ENCODE data around the gene FAM120AOS. TPM values are rescaled to one million over a fixed set of nuclear protein-coding genes. Genes with fewer than 3 reads are reported as not detected.
A peak's percentile ranks its signal among the peaks of the same experiment; 100 is the strongest.

The FAM120AOS gene
- total RNA-seq, 1 donor from 2014 or later: 39.1 TPM

DNA sequence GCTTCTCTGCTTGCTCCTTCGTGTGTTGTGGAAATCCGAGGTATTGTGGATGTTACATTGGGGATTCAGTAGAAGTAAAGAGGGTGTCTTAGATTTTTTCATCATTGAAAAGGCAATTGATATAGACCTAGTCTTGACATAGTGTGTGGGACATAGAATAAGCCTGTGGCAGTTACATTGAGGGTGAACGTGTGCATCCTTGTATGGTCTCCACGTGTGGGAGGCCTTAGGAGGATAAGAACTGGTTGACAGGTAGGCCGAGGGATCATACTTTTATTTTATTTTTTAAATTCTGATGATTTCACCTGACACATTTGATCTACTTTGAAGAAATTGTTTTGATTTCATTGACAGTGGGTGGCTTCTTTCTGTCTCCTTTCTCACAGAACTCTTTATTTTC lies 17.0 kb upstream of the FAM120AOS start:
- no peak for DNase-seq (ENCODE audit: low spot score)
- intact Hi-C loops (cut with DNase I): no loop called here

DNA sequence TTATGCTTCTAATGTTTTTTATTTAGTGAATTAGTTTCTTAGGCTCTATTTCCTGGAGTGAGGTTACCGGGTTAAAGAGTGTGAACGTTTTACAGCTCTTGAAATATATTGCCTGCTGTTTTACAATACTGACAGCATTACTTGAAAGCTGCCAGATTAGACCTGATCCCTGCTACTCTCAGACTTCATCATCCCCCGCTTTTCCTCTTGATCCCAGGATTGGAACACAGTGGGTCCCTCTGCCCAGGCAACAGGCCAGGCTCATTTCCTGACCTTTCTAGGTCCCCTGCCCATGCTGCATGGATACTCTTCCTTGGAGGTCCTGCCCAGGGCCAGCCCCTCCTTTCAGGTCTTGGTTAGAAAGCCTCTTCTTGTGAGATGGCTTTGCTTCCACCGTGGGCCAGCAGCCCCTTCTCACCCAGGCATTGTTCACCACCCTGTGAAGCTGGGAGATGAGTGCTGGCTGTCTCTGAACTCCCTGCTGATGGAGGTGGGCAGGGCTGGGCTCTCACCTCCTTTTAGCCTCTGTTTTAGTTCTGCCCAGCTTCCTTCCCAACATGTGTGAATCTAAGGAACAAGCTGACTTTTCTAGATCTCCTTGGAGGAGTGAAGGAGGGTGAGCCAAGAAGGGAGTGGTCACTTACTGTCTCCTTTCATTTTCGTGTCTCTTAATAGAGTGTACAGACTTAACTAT lies 15.5 kb upstream of the FAM120AOS start:
- no peak for DNase-seq (ENCODE audit: low spot score)
- intact Hi-C loops (cut with DNase I): no loop called here

DNA sequence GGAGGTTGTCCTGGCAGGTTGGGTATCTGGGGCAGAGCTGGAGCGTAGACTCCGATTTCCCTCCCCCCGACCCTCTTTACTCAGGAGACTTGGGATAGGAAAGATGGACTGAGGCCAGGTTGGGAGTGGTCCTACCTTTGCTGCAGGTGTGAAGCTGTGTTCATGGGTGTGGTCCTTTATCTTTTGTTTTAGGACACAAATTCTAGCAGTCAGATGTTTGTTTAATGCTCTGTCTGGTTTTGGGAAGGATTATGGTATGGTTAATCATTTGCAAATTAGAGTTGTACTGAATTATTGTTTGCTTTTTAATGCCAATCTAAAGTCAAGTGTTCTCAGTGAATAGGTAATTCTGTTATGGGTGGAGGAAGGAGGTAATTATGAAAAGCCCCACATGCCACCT lies 14.1 kb upstream of the FAM120AOS start:
- intact Hi-C loops (cut with DNase I): no loop called here
- DNase-seq (ENCODE audit: low spot score): no peak

DNA sequence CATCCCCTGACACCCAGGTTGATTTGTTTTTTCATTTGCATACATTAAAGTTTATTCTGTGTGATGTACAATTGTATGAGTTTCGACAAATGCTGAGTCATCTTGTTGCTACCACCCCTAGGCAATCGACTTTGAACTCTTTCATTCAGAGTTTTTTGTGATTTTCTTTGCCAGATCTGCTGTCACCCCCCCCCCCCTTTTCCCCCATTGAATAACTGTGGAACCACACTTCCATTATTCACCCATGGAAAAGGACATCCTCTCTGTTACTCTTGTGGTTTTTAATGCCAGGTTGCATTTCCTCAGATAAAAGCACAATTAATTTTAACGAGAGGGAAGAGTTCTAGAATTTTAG lies 13.7 kb upstream of the FAM120AOS start:
- no peak for DNase-seq (ENCODE audit: low spot score)
- intact Hi-C loops (cut with DNase I): no loop called here

DNA sequence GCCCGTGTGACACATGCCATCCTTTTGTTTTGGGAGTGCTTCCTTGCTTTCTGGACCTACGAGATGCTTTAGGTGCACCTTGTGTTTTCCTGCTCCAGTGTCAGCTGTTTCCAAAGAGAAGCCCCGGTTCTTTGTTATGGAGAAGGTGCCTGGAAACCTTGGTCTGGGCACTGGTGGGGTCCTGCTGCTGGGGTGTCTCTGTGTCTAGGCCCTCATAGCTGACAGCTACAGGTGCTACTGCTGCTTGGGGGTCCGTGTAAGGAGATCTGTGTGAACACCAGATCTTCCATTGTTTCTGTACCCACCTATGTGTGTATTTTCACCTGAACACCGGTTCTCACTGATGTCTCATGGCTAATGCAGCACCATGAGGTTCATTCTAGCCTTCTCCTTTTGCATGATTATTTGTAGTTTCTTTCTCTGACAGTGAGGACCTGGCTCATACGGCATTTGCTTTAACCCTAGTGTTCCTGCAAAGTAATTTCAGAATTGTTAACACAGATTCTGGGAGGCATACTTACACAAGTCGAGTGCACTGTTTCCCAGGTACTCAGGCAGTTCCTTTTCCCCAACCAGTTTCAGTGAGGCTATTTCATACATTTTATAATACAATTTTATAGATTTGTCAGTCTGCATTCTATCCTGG lies 13.2 kb upstream of the FAM120AOS start:
- intact Hi-C loops (cut with DNase I): no loop called here
- DNase-seq (ENCODE audit: low spot score): no peak

DNA sequence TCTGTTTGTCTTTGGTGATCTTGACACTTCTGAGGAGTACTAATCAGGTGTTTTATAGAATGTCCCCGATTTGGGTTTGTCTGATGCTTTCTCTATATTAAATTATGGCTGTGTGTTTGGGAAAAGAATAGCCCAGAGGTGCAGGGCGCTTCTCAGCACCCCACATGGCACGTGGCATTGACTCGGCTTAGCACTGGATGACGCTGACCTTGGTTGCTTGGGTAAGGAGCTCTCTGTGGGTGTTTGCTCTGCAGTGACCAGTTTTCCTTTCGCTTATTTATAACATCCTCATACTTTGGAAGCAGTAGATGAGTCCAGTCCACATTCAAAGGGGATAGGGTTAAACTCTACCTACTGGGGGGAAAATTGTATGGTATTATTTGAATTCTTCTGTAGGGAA lies 12.5 kb upstream of the FAM120AOS start:
- intact Hi-C loops (cut with DNase I): no loop called here
- DNase-seq (ENCODE audit: low spot score): no peak

DNA sequence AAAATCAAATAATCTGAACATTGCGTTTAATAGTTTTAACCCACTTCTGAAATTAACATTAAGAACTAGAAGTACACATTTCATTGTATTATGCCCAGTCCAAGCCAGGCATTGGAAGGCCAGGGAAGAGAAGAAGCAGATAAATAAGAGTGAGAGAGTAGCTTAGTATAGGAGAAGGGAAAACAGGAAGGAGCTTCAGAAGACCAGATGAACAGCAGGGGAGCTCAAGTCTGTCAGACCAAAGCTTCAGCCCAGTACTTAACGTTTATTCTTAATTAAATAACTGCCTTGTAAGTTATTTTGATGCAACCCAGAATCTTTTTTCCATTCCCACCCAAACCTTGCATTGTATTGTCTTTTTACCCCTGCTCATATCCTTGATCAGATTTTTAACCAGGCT lies 11.5 kb upstream of the FAM120AOS start:
- intact Hi-C loops (cut with DNase I): no loop called here
- no peak for DNase-seq (ENCODE audit: low spot score)

DNA sequence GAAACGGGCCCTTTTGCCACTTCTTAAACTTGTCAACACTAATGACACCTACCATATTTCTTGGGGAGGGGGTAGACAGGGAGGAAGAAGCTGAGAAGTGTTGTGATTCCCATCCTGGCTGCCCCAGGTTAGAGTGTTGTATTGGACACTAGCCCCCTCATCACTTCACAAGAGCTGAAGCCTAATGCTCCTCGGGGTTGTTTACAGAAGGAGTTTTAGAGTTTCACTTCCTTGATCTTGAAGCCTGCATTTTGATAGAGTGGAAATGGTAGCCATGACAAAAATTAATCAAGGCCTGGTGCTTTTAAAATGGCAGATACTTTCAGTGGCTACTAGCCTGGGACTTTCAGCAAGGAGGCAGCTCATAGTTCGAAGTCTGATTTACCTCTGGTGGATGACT lies 11.0 kb upstream of the FAM120AOS start:
- DNase-seq (ENCODE audit: low spot score): no peak
- intact Hi-C loops (cut with DNase I): no loop called here

DNA sequence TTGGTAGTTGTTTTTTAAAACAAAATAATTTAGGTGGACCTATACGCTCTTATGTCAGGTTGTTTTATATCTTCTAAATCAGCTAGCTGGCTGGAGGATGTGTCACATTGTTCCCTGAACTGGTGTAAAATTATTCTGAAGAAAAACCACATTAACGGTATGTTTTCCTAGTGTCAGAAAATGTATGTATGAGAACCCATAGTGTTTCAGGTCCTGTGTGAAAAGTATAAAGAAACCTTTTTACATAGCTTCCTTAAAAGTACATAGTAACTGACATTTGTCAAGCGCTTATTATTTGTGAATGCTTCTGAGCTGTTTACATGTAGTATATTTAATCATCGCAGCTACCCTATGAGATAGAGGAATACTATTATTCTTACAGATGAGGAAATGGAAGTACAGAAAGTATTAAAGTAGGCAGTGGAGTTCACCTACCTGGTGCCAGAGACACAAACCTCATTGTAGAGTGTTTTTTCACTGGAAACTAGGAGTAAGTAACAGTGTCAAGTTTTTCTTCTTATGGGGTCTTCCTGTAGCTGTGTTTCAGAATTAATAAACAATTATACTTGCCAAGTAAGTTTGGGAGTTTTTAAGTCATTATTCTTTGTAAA lies 10.4 kb upstream of the FAM120AOS start:
- DNase-seq (ENCODE audit: low spot score): no peak
- intact Hi-C loops (cut with DNase I): no loop called here

DNA sequence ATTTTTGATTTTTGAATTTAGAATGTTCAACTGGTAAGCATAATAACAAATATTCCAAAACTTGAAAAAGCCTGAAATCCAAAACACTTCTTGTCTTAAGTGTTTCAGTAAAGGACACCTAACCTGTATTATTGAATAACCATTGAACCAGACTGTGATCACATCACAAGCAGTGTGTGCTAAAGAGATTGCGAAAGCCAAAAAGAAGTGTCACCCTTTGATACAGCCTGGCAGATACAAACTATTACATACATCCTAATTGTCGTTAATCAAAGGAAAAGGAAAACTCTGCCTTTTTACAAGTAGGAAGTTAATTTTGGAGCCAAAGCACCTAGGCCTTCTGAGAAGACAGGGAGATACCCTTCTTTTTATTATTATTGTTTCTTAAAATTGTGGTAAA lies 8.4 kb upstream of the FAM120AOS start:
- intact Hi-C loops (cut with DNase I): no loop called here
- no peak for DNase-seq (ENCODE audit: low spot score)

DNA sequence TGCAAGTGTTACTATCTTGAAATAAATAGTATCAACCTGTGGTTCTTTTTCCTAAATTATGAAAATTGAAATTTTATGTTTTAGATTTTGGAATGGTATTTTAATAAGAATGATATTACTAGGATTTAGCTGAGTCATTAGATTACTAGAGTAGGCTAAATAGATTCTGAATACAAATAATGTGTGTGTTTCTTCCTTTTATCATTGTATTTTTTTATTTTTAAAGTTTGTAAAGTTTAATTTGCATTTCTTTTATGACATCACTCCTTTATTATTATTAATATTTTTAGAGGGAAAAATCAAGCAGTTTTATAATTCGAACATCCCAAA lies 8.0 kb upstream of the FAM120AOS start:
- no peak for DNase-seq (ENCODE audit: low spot score)
- intact Hi-C loops (cut with DNase I): no loop called here

DNA sequence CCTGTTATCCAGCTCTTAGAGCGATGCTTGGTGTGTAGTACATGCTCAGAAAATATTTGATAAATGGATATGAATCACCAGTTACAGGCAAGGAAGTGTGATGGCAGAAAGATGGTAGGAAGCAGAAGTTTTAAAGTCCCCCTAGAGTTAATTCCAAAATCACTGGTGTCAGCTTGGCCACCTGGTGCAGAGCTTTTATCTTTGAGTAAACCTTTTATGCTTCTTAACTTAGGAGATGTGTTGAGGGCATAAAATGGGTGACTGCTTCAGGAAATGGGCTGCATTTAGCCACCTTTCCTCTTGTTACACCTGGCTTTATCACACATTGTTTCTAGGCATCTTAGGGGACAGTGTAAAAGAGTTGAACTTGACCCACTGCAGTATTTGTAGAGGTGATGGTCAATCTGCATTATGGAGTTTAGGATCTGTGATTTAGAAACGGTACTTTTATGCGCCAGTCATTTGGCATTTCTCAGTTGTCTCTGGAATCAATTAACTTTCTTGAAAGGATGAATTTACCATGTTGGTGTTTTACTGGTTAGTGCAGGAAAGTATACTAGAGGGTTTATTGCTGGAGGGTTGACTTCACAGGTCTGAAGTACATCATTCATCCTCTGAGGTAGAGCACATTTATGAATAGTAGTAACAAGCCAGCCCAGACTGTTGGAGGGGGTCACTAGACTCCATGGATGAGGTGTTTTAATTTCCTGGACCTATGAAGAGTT lies 7.5 kb upstream of the FAM120AOS start:
- no peak for DNase-seq (ENCODE audit: low spot score)
- intact Hi-C loops (cut with DNase I): no loop called here

DNA sequence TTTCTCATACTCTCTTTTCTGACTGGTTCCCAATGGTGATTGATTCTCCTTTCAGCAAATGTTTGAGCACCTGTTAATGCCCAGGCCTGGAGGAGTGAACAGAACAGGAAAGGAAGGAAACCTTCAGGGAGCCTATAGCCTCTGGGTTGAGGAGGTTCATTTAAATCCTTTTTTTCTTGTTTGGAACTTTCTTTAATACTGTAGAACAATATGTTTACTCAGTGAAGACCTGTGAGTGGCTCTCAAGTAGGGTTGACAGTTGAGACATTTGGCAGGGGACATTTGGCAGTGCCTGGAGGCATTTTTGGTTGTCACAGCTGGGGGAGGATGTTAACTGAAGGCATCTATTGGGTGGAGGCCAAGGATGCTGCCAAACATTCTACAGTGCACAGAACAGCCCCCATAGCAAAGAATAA lies 6.1 kb upstream of the FAM120AOS start:
- DNase-seq (ENCODE audit: low spot score): no peak
- intact Hi-C loops (cut with DNase I): loop anchor here (10.0 kb wide), 1 partner anchor 335 kb away; no protein-coding TSS in a partner anchor

DNA sequence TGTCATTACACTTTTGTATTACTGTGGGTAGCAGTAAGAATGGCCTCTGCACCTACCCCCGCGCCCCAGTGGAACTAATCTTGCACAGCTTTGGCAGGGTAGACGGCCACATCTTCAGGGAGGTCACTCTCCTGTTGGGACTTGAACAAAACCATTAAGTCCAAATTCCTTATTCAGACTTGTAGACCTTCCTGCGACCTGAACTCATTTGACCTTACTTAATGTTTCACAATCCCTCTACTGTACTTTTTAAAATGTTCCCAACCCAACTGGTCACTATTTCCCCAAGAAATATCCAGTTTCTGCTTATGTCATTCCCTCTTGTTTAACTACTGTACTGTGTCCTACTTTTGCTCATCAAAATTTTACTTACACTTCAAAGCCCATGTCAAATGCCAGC lies 5.3 kb upstream of the FAM120AOS start:
- DNase-seq (ENCODE audit: low spot score): no peak
- intact Hi-C loops (cut with DNase I): loop anchor here (10.0 kb wide), 1 partner anchor 334 kb away; no protein-coding TSS in a partner anchor

DNA sequence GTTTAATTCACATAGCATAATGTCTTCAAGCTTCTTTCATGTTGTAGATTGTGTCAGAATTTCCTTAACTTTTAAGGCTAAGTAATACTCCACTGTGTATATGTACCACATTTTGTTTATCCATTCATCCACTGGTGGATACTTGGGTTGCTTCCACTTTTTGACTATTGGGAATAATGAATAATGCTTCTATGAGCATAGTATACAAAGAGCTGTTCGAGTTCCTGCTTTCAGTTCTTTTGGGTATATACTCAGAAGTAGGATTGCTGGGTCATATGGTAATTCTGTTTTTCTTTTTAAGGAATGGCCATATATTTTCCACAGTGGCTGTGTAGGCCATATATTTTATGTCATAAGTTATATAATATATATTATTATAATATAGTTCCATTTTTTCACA lies 3.6 kb upstream of the FAM120AOS start:
- DNase-seq (ENCODE audit: low spot score): no peak
- intact Hi-C loops (cut with DNase I): loop anchor here (10.0 kb wide), 1 partner anchor 332 kb away; no protein-coding TSS in a partner anchor

DNA sequence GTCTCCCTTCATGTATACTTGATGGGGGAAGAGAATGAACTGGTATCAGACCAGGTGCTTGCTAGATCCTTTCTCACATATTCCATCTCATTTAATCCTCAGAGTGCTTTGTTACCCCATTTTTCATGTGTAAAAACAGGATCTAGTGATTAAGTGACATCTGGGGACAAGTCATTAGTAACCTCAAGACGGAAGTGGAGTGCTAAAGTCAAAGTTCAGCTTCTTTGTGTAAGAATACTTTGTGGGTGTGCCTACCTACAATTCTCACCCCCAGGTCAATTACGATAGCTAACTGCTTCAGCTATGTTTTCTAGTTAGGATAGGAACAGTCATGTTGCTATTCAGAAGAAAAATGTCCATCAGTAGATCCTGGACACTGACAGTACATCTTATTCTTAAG lies 3.1 kb upstream of the FAM120AOS start:
- intact Hi-C loops (cut with DNase I): loop anchor here (10.0 kb wide), 1 partner anchor 332 kb away; no protein-coding TSS in a partner anchor

DNA sequence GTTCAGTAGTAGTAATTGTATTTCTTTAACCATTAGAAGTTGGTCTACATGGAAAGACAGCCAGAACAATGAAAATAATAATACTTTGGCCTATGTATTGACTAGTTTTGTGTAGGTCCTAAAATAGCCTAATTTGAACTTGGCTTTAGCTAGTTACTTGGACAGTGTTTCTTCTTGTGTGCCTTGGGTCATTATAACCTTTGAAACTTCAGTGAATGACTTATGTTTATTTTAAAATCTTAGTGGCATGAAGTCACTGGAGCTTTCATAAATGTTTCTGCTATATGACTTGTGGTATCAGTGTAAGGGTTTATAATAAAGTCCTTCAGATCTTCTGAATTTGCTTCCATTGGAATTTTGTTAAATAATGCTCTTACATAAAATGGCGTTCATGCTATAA lies 2.6 kb upstream of the FAM120AOS start:
- intact Hi-C loops (cut with DNase I): loop anchor here (10.0 kb wide), 1 partner anchor 331 kb away; no protein-coding TSS in a partner anchor
- DNase-seq (ENCODE audit: low spot score): no peak

More for the DNA sequence above, 3.1 kb upstream of the FAM120AOS start:
- no peak for DNase-seq (ENCODE audit: low spot score)

DNA sequence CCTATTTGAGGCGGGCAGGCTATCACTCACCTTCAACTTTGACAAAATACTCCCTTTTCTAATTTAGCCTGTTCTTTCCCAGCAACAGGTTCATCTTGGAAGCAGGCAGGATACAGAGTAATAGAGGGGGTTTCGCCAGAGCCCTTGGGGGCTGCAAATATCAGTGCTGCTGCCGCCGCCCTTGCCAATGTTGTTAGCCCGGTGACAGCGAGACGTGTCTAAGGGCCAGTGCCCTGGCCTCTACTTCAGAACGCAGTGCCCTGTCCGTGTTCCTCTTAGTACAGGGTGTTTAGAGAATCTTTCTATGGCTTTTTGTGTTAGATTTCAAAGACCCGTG lies 703 bp downstream of the FAM120AOS start:
- intact Hi-C loops (cut with DNase I): loop anchor here (5.0 to 10.0 kb wide), 3 partner anchors 50 to 328 kb away; no protein-coding TSS in a partner anchor
- peak; percentile 79 for DNase-seq (ENCODE audit: low spot score)

DNA sequence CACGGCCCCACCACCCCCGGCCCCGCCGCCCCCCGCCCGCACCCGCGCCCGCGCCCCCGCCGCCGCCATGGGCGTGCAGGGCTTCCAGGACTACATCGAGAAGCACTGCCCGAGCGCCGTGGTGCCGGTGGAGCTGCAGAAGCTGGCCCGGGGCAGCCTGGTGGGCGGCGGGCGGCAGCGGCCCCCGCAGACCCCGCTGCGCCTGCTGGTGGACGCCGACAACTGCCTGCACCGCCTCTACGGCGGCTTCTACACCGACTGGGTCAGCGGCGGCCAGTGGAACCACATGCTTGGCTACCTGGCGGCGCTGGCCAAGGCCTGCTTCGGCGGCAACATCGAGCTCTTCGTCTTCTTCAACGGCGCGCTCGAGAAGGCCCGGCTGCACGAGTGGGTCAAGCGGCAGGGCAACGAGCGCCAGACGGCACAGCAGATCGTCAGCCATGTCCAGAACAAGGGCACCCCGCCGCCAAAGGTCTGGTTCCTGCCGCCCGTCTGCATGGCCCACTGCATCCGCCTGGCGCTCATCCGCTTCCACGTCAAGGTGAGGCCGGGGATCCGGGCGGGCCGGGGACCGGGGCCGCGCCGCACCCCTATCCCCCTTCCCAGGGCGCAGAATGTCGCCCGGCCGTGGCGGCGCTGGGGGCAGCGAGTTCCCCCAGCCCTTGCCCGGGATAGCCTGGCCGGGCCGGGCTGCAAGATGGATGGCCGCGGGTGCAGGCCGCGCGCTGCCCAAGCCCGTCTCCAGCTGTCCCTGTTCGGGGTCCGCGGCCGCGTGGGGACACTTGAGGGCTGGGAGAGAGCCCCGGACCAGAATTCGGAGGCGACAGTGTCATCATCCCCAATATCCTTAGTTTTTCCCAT lies 1.3 kb downstream of the FAM120AOS start:
- intact Hi-C loops (cut with DNase I): loop anchor here (1.0 to 10.0 kb wide), 4 partner anchors 50 to 327 kb away; no protein-coding TSS in a partner anchor
- DNase-seq (ENCODE audit: low spot score): peak; percentile 80

All from cardiac septum (tissue), 1 donor.